Naive thymus-derived CD4-positive, alpha-beta T cell (primary cell): ENCODE results near the gene DLST. TPM values are rescaled to one million over a fixed set of nuclear protein-coding genes. Genes with fewer than 3 reads are reported as not detected.

Experiments used
- ATAC-seq: fragments of 150-1000 bp; cut with Tn5 transposase; 2 replicates; pipeline ENCODE4 v1.10.0; 2021; ENCODE audit warnings: mild to moderate bottlenecking, moderate library complexity
- CTCF ChIA-PET: fragments of 350-600 bp; sonication (Branson Sonifier 250); formaldehyde crosslinking; loops from one replicate; lab custom pipeline; 2021; ENCODE audit warnings: antibody characterized with exemption; lab: Charles Lee
- POLR2A ChIA-PET: fragments of 350-600 bp; sonication (Branson Sonifier 250); formaldehyde crosslinking; loops from one replicate; lab custom pipeline; 2021; ENCODE audit warnings: antibody characterized with exemption, inconsistent platforms; lab: Charles Lee
- DNase-seq, 9 donors: peaks; one replicate each; pipeline versions ENCODE4 v3.0.0 to v3.0.0-alpha.2; 2020 to 2022; ENCODE audit warnings: mixed read lengths in 1 of 9
- H3K27ac ChIP-seq: one replicate; pipeline ENCODE4 v1.7.0; 2013; ENCODE audit warnings: mild to moderate bottlenecking, low read depth, low read length, moderate library complexity
- H3K27me3 ChIP-seq, 2 donors: one replicate each; pipeline ENCODE4 v1.7.0; 2013; ENCODE audit warnings: low read length in 2 of 2, mild to moderate bottlenecking in 2 of 2, moderate library complexity in 2 of 2; ENCODE audit not compliant: control insufficient read depth in 2 of 2, insufficient read depth in 2 of 2
- H3K36me3 ChIP-seq, 3 experiments: 1 replicate in 2 of 3; 2 replicates in 1 of 3; pipeline ENCODE4 v1.7.0; 2013; ENCODE audit warnings: low read length in 3 of 3, mild to moderate bottlenecking in 3 of 3, moderate library complexity in 1 of 3; ENCODE audit not compliant: insufficient read depth in 3 of 3, control insufficient read depth in 2 of 3
- H3K4me1 ChIP-seq, 2 donors: one replicate each; pipeline ENCODE4 v1.7.0; 2013; ENCODE audit warnings: low read length in 2 of 2, mild to moderate bottlenecking in 2 of 2, moderate library complexity in 1 of 2; ENCODE audit not compliant: control insufficient read depth in 2 of 2, insufficient read depth in 2 of 2
- H3K4me3 ChIP-seq: 2 replicates; pipeline ENCODE4 v1.7.0; 2013; ENCODE audit warnings: mild to moderate bottlenecking, low read length
- H3K9me3 ChIP-seq, 3 experiments: 1 replicate in 2 of 3; 2 replicates in 1 of 3; pipeline ENCODE4 v1.7.0; 2013; ENCODE audit warnings: low read length in 3 of 3; ENCODE audit not compliant: control insufficient read depth in 2 of 3
- H3K27ac Mint-ChIP-seq, 9 donors: one replicate each; pipeline ENCODE4 v1.8.0; 2020 to 2022; ENCODE audit warnings: mixed read lengths in 9 of 9, mild to moderate bottlenecking in 8 of 9, moderate library complexity in 5 of 9, inconsistent platforms in 2 of 9
- H3K27me3 Mint-ChIP-seq, 5 donors: one replicate each; pipeline ENCODE4 v1.8.0; 2021 to 2022; ENCODE audit warnings: mixed read lengths in 5 of 5, mild to moderate bottlenecking in 1 of 5
- H3K36me3 Mint-ChIP-seq, 5 donors: one replicate each; pipeline ENCODE4 v1.8.0; 2020 to 2022; ENCODE audit warnings: mixed read lengths in 5 of 5, mild to moderate bottlenecking in 3 of 5, inconsistent platforms in 1 of 5
- H3K4me1 Mint-ChIP-seq, 7 donors: one replicate each; pipeline ENCODE4 v1.8.0; 2020 to 2022; ENCODE audit warnings: mixed read lengths in 7 of 7, mild to moderate bottlenecking in 3 of 7, inconsistent platforms in 1 of 7
- H3K4me3 Mint-ChIP-seq, 10 donors: one replicate each; pipeline ENCODE4 v1.8.0; 2020 to 2022; ENCODE audit warnings: mild to moderate bottlenecking in 10 of 10, mixed read lengths in 10 of 10, moderate library complexity in 6 of 10, inconsistent platforms in 2 of 10
- H3K9me3 Mint-ChIP-seq, 11 donors: one replicate each; pipeline ENCODE4 v1.8.0; 2020 to 2022; ENCODE audit warnings: mixed read lengths in 11 of 11, mild to moderate bottlenecking in 4 of 11, inconsistent platforms in 1 of 11, moderate library complexity in 1 of 11
- intact Hi-C, 2 donors: fragments of 100-400 bp; cut with micrococcal nuclease; formaldehyde crosslinking; loops; one replicate each; pipeline ENCODE4 v1.15.1; 2023
- polyA plus RNA-seq, 2 donors: library from polyadenylated mRNA; unstranded; fragments of 300-500 nt; fragmentation: Illumina TruSeq; gene quantifications; one replicate each; pipeline ENCODE4 v1.2.3, GENCODE V29; 2021
- total RNA-seq, 6 experiments: library from RNA in 5 of 6; stranded (reverse) in 5 of 6; gene quantifications; 1 replicate in 5 of 6; 2 replicates in 1 of 6; pipeline ENCODE4 v1.2.3 and lab custom pipeline; 2021 to 2026

DLST gene
- total and polyA plus RNA-seq, 7 experiments from 2014 or later = 8.9 to 132 (median 96.0) TPM

DNA sequence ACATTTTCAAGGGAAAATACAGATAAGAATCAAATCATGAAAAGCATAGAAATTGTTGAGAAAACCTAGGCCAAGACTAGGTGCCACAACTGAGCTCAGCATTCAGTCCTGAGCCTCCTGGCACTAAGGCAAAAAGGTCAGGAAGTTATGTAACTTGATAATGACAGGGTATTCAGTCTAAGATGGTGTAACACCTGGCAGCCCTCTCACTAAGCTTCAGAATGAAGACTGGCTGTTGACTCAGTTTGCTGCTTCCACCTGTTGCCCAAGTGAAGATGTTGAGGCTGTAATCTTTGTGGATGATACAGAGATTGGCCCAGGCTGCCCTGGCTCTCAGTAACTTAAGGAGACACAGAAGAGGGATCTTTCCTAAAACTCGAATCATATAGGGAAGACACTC is 25.4 kb upstream of the DLST start:
- H3K4me1 Mint-ChIP-seq = peaks cover 14 to 45% (median 30%) of the 10 kb centered on the region in 7 donors
- ATAC-seq (no peak), DNase-seq (no peak)
- no peak overlapping the region for H3K4me3 Mint-ChIP-seq
- Histone ChIP-seq H3K9me3 (no peaks in the 10 kb centered on the region), H3K27me3 (no peaks in the 10 kb centered on the region), H3K36me3 (no peaks in the 10 kb centered on the region), H3K27ac (no peak overlapping the region), H3K4me3 (no peak overlapping the region), H3K4me1 (peaks cover 6 to 23% of the 10 kb centered on the region in 2 donors)
- ChIA-PET POLR2A (interaction anchor here (0.5 to 1.6 kb wide), 4 partner anchors 10 to 387 kb away, joined by 3 read pairs; no protein-coding TSS in a partner anchor), CTCF (interaction anchor here (0.5 to 12.3 kb wide), 4 partner anchors 9 to 247 kb away, joined by 3 to 317 read pairs (median 4); partner anchors contain the start of gene YLPM1)
- H3K9me3 Mint-ChIP-seq = no peaks in the 10 kb centered on the region
- H3K36me3 Mint-ChIP-seq = peaks cover 0 to 8% (median 0%) of the 10 kb centered on the region in 5 donors
- intact Hi-C loops = no loop called here
- H3K27ac Mint-ChIP-seq = peak overlapping the region in 3 of 9 donors; percentile 12 to 54 (median 33)
- H3K27me3 Mint-ChIP-seq = no peaks in the 10 kb centered on the region

DNA sequence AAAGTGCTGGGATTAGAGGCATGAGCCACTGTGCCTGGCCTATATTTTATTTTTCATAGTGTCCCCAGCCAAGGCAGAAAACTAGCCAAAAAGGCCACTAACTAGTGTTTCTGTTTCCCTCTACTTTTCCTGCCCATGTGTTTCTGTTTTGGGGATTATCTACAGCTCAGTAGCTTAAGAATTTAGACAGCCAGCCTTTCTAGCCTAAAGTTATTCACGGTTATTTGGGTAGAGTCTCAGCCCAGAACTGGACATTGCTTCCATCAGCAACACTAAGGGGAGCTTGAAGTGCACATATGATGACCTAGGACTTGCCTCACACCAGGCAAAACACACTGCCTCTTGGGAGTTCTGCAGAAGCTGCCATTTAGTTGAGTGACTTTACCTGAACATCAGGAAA is 23.7 kb upstream of the DLST start:
- CTCF ChIA-PET = interaction anchor here (3.5 to 12.3 kb wide), 3 partner anchors 22 to 231 kb away, joined by 13 to 317 read pairs (median 78); no protein-coding TSS in a partner anchor

GRCh38 chr14:74859757-74860552 is 21.8 kb upstream of the DLST start:
- no peak for ATAC-seq
- H3K27ac ChIP-seq = no peak overlapping the region
- POLR2A ChIA-PET = interaction anchor here (0.6 to 3.6 kb wide), 8 partner anchors 8 to 46 kb away, joined by 3 to 39 read pairs (median 4); no protein-coding TSS in a partner anchor
- H3K4me3 ChIP-seq = no peak overlapping the region
- DNase-seq = no peak
- intact Hi-C loops = loop anchor here (5.0 kb wide), 1 partner anchor 442 kb away; no protein-coding TSS in a partner anchor
- H3K9me3 ChIP-seq = no peaks in the 10 kb centered on the region
- no peaks in the 10 kb centered on the region for H3K36me3 ChIP-seq
- no peaks in the 10 kb centered on the region for H3K27me3 ChIP-seq
- H3K4me3 Mint-ChIP-seq = no peak overlapping the region
- H3K27me3 Mint-ChIP-seq = no peaks in the 10 kb centered on the region
- CTCF ChIA-PET = interaction anchor here (0.6 to 12.3 kb wide), 27 partner anchors 9 to 769 kb away, joined by 3 to 317 read pairs (median 5); partner anchors contain the start of genes ACYP1 and PROX2
- H3K36me3 Mint-ChIP-seq = peaks cover 0 to 8% (median 0%) of the 10 kb centered on the region in 5 donors
- H3K4me1 ChIP-seq = peaks cover 4 to 6% of the 10 kb centered on the region in 2 donors
- H3K4me1 Mint-ChIP-seq = peaks cover 1 to 21% (median 6%) of the 10 kb centered on the region in 7 donors
- H3K9me3 Mint-ChIP-seq = no peaks in the 10 kb centered on the region
- peak overlapping the region in 2 of 9 donors; percentile 41 to 47 for H3K27ac Mint-ChIP-seq

More for the DNA sequence above, 23.7 kb upstream of the DLST start:
- POLR2A ChIA-PET = interaction anchor here (0.8 kb wide), 2 partner anchors 14 to 47 kb away, joined by 3 read pairs; no protein-coding TSS in a partner anchor
- Histone ChIP-seq H3K9me3 (no peaks in the 10 kb centered on the region), H3K27ac (no peak overlapping the region), H3K27me3 (no peaks in the 10 kb centered on the region), H3K4me1 (peaks cover 6 to 18% of the 10 kb centered on the region in 2 donors), H3K36me3 (no peaks in the 10 kb centered on the region), H3K4me3 (no peak overlapping the region)
- intact Hi-C loops = no loop called here
- Mint-ChIP-seq H3K9me3 (no peaks in the 10 kb centered on the region), H3K4me3 (no peak overlapping the region), H3K27me3 (no peaks in the 10 kb centered on the region), H3K4me1 (peaks cover 10 to 35% (median 20%) of the 10 kb centered on the region in 7 donors), H3K36me3 (peaks cover 0 to 8% (median 0%) of the 10 kb centered on the region in 5 donors), H3K27ac (peak overlapping the region in 1 of 9 donors; percentile 34)
- ATAC-seq (no peak), DNase-seq (no peak)

DNA sequence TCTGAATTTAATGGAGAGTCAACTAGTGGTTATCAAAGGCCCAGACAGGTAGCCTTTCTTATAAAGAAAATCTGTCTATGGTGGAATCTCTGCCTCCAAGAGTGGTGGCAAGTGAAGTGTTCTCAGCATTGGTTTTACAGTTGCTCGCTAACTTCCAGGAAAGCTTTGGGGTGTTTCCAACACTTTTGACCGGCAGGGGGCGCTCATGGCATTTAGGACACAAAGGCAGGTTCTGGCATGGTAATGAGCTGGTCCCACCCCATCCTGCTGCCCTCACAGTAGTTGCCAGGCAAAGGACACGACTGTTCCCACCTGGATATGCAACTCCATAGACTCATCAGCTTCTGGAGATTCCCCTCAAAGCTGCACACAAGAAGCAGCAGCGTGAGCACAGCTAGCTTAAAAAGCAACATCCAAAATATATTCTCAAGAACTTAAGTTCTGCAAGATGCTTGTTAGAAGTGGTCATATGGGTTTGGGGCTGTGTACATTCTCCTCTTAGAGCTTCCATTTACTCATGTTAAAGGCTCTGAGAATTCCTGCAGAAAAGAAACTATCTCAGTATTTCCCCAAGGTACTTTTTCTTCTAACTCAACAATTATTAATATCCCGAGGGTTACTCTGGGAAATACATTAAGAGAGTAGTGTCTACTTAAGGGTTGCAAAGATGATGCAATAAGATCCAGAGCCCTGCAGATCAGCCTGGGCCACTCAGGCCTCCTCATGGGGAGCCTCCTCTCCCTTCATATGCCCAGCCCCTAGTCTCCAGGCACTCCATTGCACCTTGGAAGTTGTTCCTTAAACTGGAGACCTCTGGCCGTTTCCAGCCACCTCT is 20.6 kb upstream of the DLST start:
- Mint-ChIP-seq H3K27me3 (no peaks in the 10 kb centered on the region), H3K9me3 (no peaks in the 10 kb centered on the region), H3K4me1 (peaks cover 2 to 21% (median 7%) of the 10 kb centered on the region in 7 donors), H3K27ac (peak overlapping the region in 3 of 9 donors; percentile 41 to 47 (median 45)), H3K4me3 (no peak overlapping the region), H3K36me3 (peaks cover 0 to 3% (median 0%) of the 10 kb centered on the region in 5 donors)
- ATAC-seq (peak; percentile 90), DNase-seq (peak; percentile 76 to 93 (median 86))
- ChIA-PET CTCF (interaction anchor here (0.5 to 12.3 kb wide), 37 partner anchors 9 to 770 kb away, joined by 3 to 317 read pairs (median 4); partner anchors contain the start of genes ACYP1, PROX2 and RPS6KL1), POLR2A (interaction anchor here (0.8 to 3.6 kb wide), 15 partner anchors 7 to 262 kb away, joined by 3 to 39 read pairs (median 3); partner anchors contain the start of genes DLST and EIF2B2)
- intact Hi-C loops = loop anchor here (1.0 to 5.0 kb wide), 6 partner anchors 20 to 441 kb away; partner anchors contain the start of gene DLST (in 1 of the 2)
- Histone ChIP-seq H3K4me3 (no peak overlapping the region), H3K27ac (no peak overlapping the region), H3K4me1 (peaks cover 4 to 6% of the 10 kb centered on the region in 2 donors), H3K9me3 (no peaks in the 10 kb centered on the region), H3K27me3 (no peaks in the 10 kb centered on the region), H3K36me3 (no peaks in the 10 kb centered on the region)

GRCh38 chr14:74861734-74862090 is 20.0 kb upstream of the DLST start:
- Mint-ChIP-seq H3K9me3 (no peaks in the 10 kb centered on the region), H3K27ac (peak overlapping the region in 1 of 9 donors; percentile 47), H3K4me3 (no peak overlapping the region), H3K4me1 (peaks cover 8 to 21% (median 13%) of the 10 kb centered on the region in 7 donors), H3K27me3 (no peaks in the 10 kb centered on the region), H3K36me3 (peaks cover 0 to under 1% (median 0%) of the 10 kb centered on the region in 5 donors)
- Histone ChIP-seq H3K9me3 (no peaks in the 10 kb centered on the region), H3K27ac (no peak overlapping the region), H3K36me3 (no peaks in the 10 kb centered on the region), H3K4me1 (peaks cover 5 to 9% of the 10 kb centered on the region in 2 donors), H3K4me3 (no peak overlapping the region), H3K27me3 (no peaks in the 10 kb centered on the region)
- no peak for DNase-seq
- CTCF ChIA-PET = interaction anchor here (0.5 to 12.3 kb wide), 25 partner anchors 9 to 440 kb away, joined by 3 to 317 read pairs (median 5); partner anchors contain the start of genes PROX2 and RPS6KL1
- POLR2A ChIA-PET = interaction anchor here (0.9 to 3.6 kb wide), 8 partner anchors 16 to 263 kb away, joined by 3 to 39 read pairs (median 4); partner anchors contain the start of gene DLST
- intact Hi-C loops = loop anchor here (1.0 to 5.0 kb wide), 6 partner anchors 20 to 441 kb away; partner anchors contain the start of gene DLST (in 1 of the 2)
- no peak for ATAC-seq
